Upper lobe of left lung (tissue), 6 donors: ENCODE data around the gene CERK. TPM values are rescaled to one million over a fixed set of nuclear protein-coding genes. Genes with fewer than 3 reads are reported as not detected.

Experiments used
- ATAC-seq, 2 donors: fragments of 200-7000 bp; cut with Tn5 transposase; one replicate each; pipeline ENCODE4 v1.9.1; 2022; ENCODE audit warnings: mild to moderate bottlenecking in 2 of 2, moderate library complexity in 2 of 2; ENCODE audit not compliant: low FRiP score in 2 of 2
- DNase-seq, 2 donors: peaks; one replicate each; pipeline ENCODE4 v3.0.0-alpha.2; 2019 to 2020
- H3K27ac ChIP-seq, 4 donors: fragments of 200-600 bp; sonication (generic); one replicate each; pipeline ENCODE4 v1.5.1; 2016 to 2019
- H3K27me3 ChIP-seq, 4 donors: fragments of 200-600 bp; sonication (generic); one replicate each; pipeline ENCODE4 v1.5.1; 2017 to 2019
- H3K36me3 ChIP-seq, 4 donors: fragments of 200-600 bp; sonication (generic); one replicate each; pipeline ENCODE4 v1.5.1; 2016 to 2019
- H3K4me1 ChIP-seq, 4 donors: fragments of 200-600 bp; sonication (generic); one replicate each; pipeline ENCODE4 v1.5.1; 2018 to 2019
- H3K4me3 ChIP-seq, 4 donors: fragments of 200-600 bp; sonication (generic); one replicate each; pipeline ENCODE4 v1.5.1; 2017 to 2019; ENCODE audit warnings: mild to moderate bottlenecking in 2 of 4, moderate library complexity in 1 of 4
- H3K9me3 ChIP-seq, 4 donors: fragments of 200-600 bp; sonication (generic); one replicate each; pipeline ENCODE4 v1.5.1; 2018 to 2019
- CTCF ChIP-seq, 6 experiments: fragments of 450-650 bp in 4 of 6; fragments of 200-600 bp in 2 of 6; sonication (generic) in 2 of 6; IDR thresholded peaks; one replicate each; pipeline ENCODE4 v1.5.1; 2016 to 2019; ENCODE audit warnings: antibody characterized with exemption in 6 of 6
- EP300 ChIP-seq, 4 donors: sonication (generic); formaldehyde crosslinking; IDR thresholded peaks; one replicate each; pipeline ENCODE4 v1.5.1; 2017; ENCODE audit warnings: antibody characterized with exemption in 4 of 4, control low read depth in 2 of 4
- POLR2A ChIP-seq, 4 donors: fragments of 450-650 bp; IDR thresholded peaks; one replicate each; pipeline ENCODE4 v1.5.1; 2016 to 2017; ENCODE audit warnings: antibody characterized with exemption in 4 of 4, mild to moderate bottlenecking in 2 of 4
- POLR2AphosphoS5 ChIP-seq, 2 donors: sonication (generic); formaldehyde crosslinking; IDR thresholded peaks; one replicate each; pipeline ENCODE4 v1.5.1; 2017; ENCODE audit warnings: antibody characterized with exemption in 2 of 2
- WGBS, 2 donors: methylation state at CpG; one replicate each; pipeline ENCODE4 v1.1.5; 2017 to 2018; 5-methylcytosine and 5-hydroxymethylcytosine counted together
- total RNA-seq, 6 donors: library from RNA; depleted of rRNA in 4 of 6; stranded (reverse); fragments of >200 nt in 4 of 6; gene quantifications; one replicate each; pipeline versions ENCODE4 v1.1.0 to v1.2.1, GENCODE V29; 2016 to 2021
- donor health status: DM: no; HTN: no; CAD: no; lungs with moderate emphysema.
- donor health status: DM: no; HTN: yes; CAD: no; lungs with severe emphysema.

Gene CERK
- total RNA-seq, 6 donors from 2014 or later = 26.9 to 55.5 (median 32.7) TPM

DNA sequence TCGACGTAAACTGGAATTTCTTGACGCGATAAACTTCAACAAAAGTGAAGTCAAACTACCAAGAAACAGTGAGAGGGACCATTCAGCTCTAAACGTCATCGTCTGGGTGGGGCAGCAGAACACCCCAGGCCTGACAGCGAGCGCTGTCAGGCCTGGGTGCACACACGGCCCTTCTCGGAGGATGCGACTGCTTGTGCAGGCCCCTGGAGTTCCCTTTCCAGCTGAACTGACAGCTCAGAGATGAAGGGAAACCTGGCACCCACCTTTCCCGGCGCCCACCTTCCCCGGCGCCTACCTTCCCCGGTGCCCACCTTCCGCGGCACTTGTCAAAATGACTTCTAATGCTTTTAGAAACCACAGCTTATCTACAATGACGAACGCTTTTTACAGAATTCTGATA is 47.9 kb downstream of the CERK start:
- Histone ChIP-seq H3K4me3 (no peak overlapping the region), H3K4me1 (peaks cover 7 to 17% (median 15%) of the 10 kb centered on the region in 4 donors), H3K36me3 (peaks cover 26 to 92% (median 73%) of the 10 kb centered on the region in 4 donors), H3K9me3 (no peaks in the 10 kb centered on the region), H3K27ac (no peak overlapping the region), H3K27me3 (no peaks in the 10 kb centered on the region)
- TF ChIP-seq POLR2AphosphoS5 (IDR thresholded peaks at IDR 0.05) (no peak), CTCF (IDR thresholded peaks at IDR 0.05) (no peak), EP300 (IDR thresholded peaks at IDR 0.05) (no peak), POLR2A (IDR thresholded peaks at IDR 0.05) (no peak)
- no peak for ATAC-seq
- 96 to 97% methylated on average over 20 of the region's 20 CpGs for WGBS, 2 donors
- DNase-seq = peak in 1 of 2 donors; percentile 54

DNA sequence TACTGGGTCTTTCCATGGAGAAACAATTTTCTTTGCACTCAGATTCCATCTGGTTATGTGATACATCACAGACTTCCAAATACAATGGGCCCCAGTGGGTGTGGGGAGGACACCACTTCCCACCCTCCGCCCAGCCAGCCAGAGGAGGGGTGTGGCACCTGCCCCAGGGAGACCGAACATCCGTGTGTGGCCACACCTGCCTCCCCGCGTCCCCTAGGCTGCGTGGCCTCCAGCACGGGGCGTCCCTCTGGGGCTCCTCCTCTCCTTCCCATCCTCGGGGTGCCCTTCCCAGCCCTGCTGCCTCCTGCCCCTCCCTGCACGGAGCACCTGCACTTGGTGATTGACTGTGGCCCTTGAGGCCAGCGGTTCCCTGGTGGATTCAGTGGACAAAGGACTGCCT is 49.1 kb downstream of the CERK start:
- ATAC-seq = peak; percentile 25 to 55
- WGBS, 2 donors = 63 to 71% methylated on average over 6 to 11 of the region's 11 CpGs
- no peak overlapping the region for H3K27ac ChIP-seq
- peaks cover 10 to 27% (median 20%) of the 10 kb centered on the region in 4 donors for H3K4me1 ChIP-seq
- no peak for TF ChIP-seq CTCF (IDR thresholded peaks at IDR 0.05)
- no peak for TF ChIP-seq EP300 (IDR thresholded peaks at IDR 0.05)
- no peak for TF ChIP-seq POLR2A (IDR thresholded peaks at IDR 0.05)
- no peak for TF ChIP-seq POLR2AphosphoS5 (IDR thresholded peaks at IDR 0.05)
- H3K36me3 ChIP-seq = peaks cover 18 to 81% (median 62%) of the 10 kb centered on the region in 4 donors
- no peaks in the 10 kb centered on the region for H3K27me3 ChIP-seq
- H3K9me3 ChIP-seq = no peaks in the 10 kb centered on the region
- peak in 1 of 2 donors; percentile 72 for DNase-seq
- H3K4me3 ChIP-seq = no peak overlapping the region

GRCh38 chr22:46687460-46687859 is 50.6 kb downstream of the CERK start:
- Histone ChIP-seq H3K4me1 (peaks cover 10 to 29% (median 20%) of the 10 kb centered on the region in 4 donors), H3K36me3 (peaks cover 18 to 70% (median 54%) of the 10 kb centered on the region in 4 donors), H3K27me3 (no peaks in the 10 kb centered on the region), H3K27ac (no peak overlapping the region), H3K4me3 (no peak overlapping the region), H3K9me3 (no peaks in the 10 kb centered on the region)
- 89 to 97% methylated on average over 11 to 15 of the region's 15 CpGs for WGBS, 2 donors
- DNase-seq (no peak), ATAC-seq (no peak)
- TF ChIP-seq CTCF (IDR thresholded peaks at IDR 0.05) (no peak), POLR2AphosphoS5 (IDR thresholded peaks at IDR 0.05) (no peak), EP300 (IDR thresholded peaks at IDR 0.05) (no peak), POLR2A (IDR thresholded peaks at IDR 0.05) (no peak)

- no peak for DNase-seq
- H3K4me3 ChIP-seq = no peak overlapping the region
- H3K27ac ChIP-seq = no peak overlapping the region
- peaks cover 18 to 69% (median 52%) of the 10 kb centered on the region in 4 donors for H3K36me3 ChIP-seq
- H3K9me3 ChIP-seq = no peaks in the 10 kb centered on the region
- TF ChIP-seq EP300 (IDR thresholded peaks at IDR 0.05) (no peak), POLR2A (IDR thresholded peaks at IDR 0.05) (no peak), POLR2AphosphoS5 (IDR thresholded peaks at IDR 0.05) (no peak), CTCF (IDR thresholded peaks at IDR 0.05) (no peak)
- peaks cover 10 to 29% (median 20%) of the 10 kb centered on the region in 4 donors for H3K4me1 ChIP-seq
- H3K27me3 ChIP-seq = no peaks in the 10 kb centered on the region
- no peak for ATAC-seq
- 81 to 83% methylated on average over 9 to 15 of the region's 15 CpGs for WGBS, 2 donors
Measured at GRCh38 chr22:46687048-46687444, 51.0 kb downstream of the CERK start.
